ENCODE results near the gene C8B.

C8B gene

GRCh38 chr1:56920591-56921001, 45.2 kb downstream of the C8B start:
- Histone ChIP-seq H3K4me1 (ENCODE audit: control insufficient read depth, insufficient read depth, low read length, poor library complexity, severe bottlenecking) (no peaks in the 10 kb centered on the region), H3K9me3 (ENCODE audit: control insufficient read depth, low read length) (peaks cover 5% of the 10 kb centered on the region), H3K27ac (ENCODE audit: low read depth, low read length, severe bottlenecking) (no peak overlapping the region), H3K36me3 (ENCODE audit: control insufficient read depth, insufficient read depth, low read length) (no peaks in the 10 kb centered on the region), H3K4me3 (ENCODE audit: extremely low read depth, insufficient read depth, low read length, poor library complexity, severe bottlenecking) (no peak overlapping the region)
- WGBS, 2 experiments (ENCODE audit: insufficient coverage in 2 of 2) = no CpG with 5 or more reads among the region's 2 CpGs

GRCh38 chr1:56917356-56917755, 48.5 kb downstream of the C8B start:
- Histone ChIP-seq H3K9me3 (ENCODE audit: control insufficient read depth, low read length) (peaks cover 1% of the 10 kb centered on the region), H3K27ac (ENCODE audit: low read depth, low read length, severe bottlenecking) (no peak overlapping the region), H3K4me1 (ENCODE audit: control insufficient read depth, insufficient read depth, low read length, poor library complexity, severe bottlenecking) (no peaks in the 10 kb centered on the region), H3K4me3 (ENCODE audit: extremely low read depth, insufficient read depth, low read length, poor library complexity, severe bottlenecking) (no peak overlapping the region), H3K36me3 (ENCODE audit: control insufficient read depth, insufficient read depth, low read length) (no peaks in the 10 kb centered on the region)
- WGBS, 2 experiments (ENCODE audit: insufficient coverage in 2 of 2) = 79 to 82% methylated on average over 4 to 5 of the region's 5 CpGs

GRCh38 chr1:56916630-56917029, 49.2 kb downstream of the C8B start:
- no peaks in the 10 kb centered on the region for H3K36me3 ChIP-seq (ENCODE audit: control insufficient read depth, insufficient read depth, low read length)
- 86 to 90% methylated on average over 2 to 3 of the region's 3 CpGs for WGBS, 2 experiments (ENCODE audit: insufficient coverage in 2 of 2)
- H3K4me3 ChIP-seq (ENCODE audit: extremely low read depth, insufficient read depth, low read length, poor library complexity, severe bottlenecking) = no peak overlapping the region

GRCh38 chr1:56915960-56916359, 49.9 kb downstream of the C8B start:
- 87 to 91% methylated on average over 3 to 4 of the region's 4 CpGs for WGBS, 2 experiments (ENCODE audit: insufficient coverage in 2 of 2)
- H3K36me3 ChIP-seq (ENCODE audit: control insufficient read depth, insufficient read depth, low read length) = no peaks in the 10 kb centered on the region
- H3K4me1 ChIP-seq (ENCODE audit: control insufficient read depth, insufficient read depth, low read length, poor library complexity, severe bottlenecking) = peaks cover 5% of the 10 kb centered on the region
- H3K9me3 ChIP-seq (ENCODE audit: control insufficient read depth, low read length) = no peaks in the 10 kb centered on the region
- no peak overlapping the region for H3K27ac ChIP-seq (ENCODE audit: low read depth, low read length, severe bottlenecking)
- no peak overlapping the region for H3K4me3 ChIP-seq (ENCODE audit: extremely low read depth, insufficient read depth, low read length, poor library complexity, severe bottlenecking)

More at GRCh38 chr1:56916630-56917029, 49.2 kb downstream of the C8B start:
- no peaks in the 10 kb centered on the region for H3K9me3 ChIP-seq (ENCODE audit: control insufficient read depth, low read length)
- H3K27ac ChIP-seq (ENCODE audit: low read depth, low read length, severe bottlenecking) = no peak overlapping the region
- peaks cover 2% of the 10 kb centered on the region for H3K4me1 ChIP-seq (ENCODE audit: control insufficient read depth, insufficient read depth, low read length, poor library complexity, severe bottlenecking)

GRCh38 chr1:56912325-56912724, 53.5 kb downstream of the C8B start:
- H3K4me1 ChIP-seq (ENCODE audit: control insufficient read depth, insufficient read depth, low read length, poor library complexity, severe bottlenecking) = peaks cover 11% of the 10 kb centered on the region
- no peaks in the 10 kb centered on the region for H3K36me3 ChIP-seq (ENCODE audit: control insufficient read depth, insufficient read depth, low read length)
- no peak overlapping the region for H3K27ac ChIP-seq (ENCODE audit: low read depth, low read length, severe bottlenecking)
- H3K9me3 ChIP-seq (ENCODE audit: control insufficient read depth, low read length) = no peaks in the 10 kb centered on the region
- H3K4me3 ChIP-seq (ENCODE audit: extremely low read depth, insufficient read depth, low read length, poor library complexity, severe bottlenecking) = no peak overlapping the region
- 92% methylated on average over 11 to 12 of the region's 12 CpGs for whole genome bisulfite sequencing, 2 experiments (ENCODE audit: insufficient coverage in 2 of 2)

- peaks cover 11% of the 10 kb centered on the region for H3K4me1 ChIP-seq (ENCODE audit: control insufficient read depth, insufficient read depth, low read length, poor library complexity, severe bottlenecking)
- H3K36me3 ChIP-seq (ENCODE audit: control insufficient read depth, insufficient read depth, low read length) = no peaks in the 10 kb centered on the region
- 87 to 98% methylated on average over 5 of the region's 7 CpGs for WGBS, 2 experiments (ENCODE audit: insufficient coverage in 2 of 2)
- H3K27ac ChIP-seq (ENCODE audit: low read depth, low read length, severe bottlenecking) = no peak overlapping the region
- H3K9me3 ChIP-seq (ENCODE audit: control insufficient read depth, low read length) = no peaks in the 10 kb centered on the region
- no peak overlapping the region for H3K4me3 ChIP-seq (ENCODE audit: extremely low read depth, insufficient read depth, low read length, poor library complexity, severe bottlenecking)
Observed at GRCh38 chr1:56911098-56911938, 54.5 kb downstream of the C8B start.

GRCh38 chr1:56910441-56910985, 55.3 kb downstream of the C8B start:
- H3K4me1 ChIP-seq (ENCODE audit: control insufficient read depth, insufficient read depth, low read length, poor library complexity, severe bottlenecking) = peaks cover 11% of the 10 kb centered on the region
- WGBS, 2 experiments (ENCODE audit: insufficient coverage in 2 of 2) = 98% methylated on average over 4 of the region's 4 CpGs
- H3K36me3 ChIP-seq (ENCODE audit: control insufficient read depth, insufficient read depth, low read length) = no peaks in the 10 kb centered on the region
- no peak overlapping the region for H3K27ac ChIP-seq (ENCODE audit: low read depth, low read length, severe bottlenecking)
- H3K4me3 ChIP-seq (ENCODE audit: extremely low read depth, insufficient read depth, low read length, poor library complexity, severe bottlenecking) = no peak overlapping the region
- no peaks in the 10 kb centered on the region for H3K9me3 ChIP-seq (ENCODE audit: control insufficient read depth, low read length)

- H3K9me3 ChIP-seq (ENCODE audit: control insufficient read depth, low read length) = no peaks in the 10 kb centered on the region
- H3K4me3 ChIP-seq (ENCODE audit: extremely low read depth, insufficient read depth, low read length, poor library complexity, severe bottlenecking) = no peak overlapping the region
- H3K27ac ChIP-seq (ENCODE audit: low read depth, low read length, severe bottlenecking) = no peak overlapping the region
- WGBS, 2 experiments (ENCODE audit: insufficient coverage in 2 of 2) = no CpG with 5 or more reads among the region's 1 CpG
- H3K36me3 ChIP-seq (ENCODE audit: control insufficient read depth, insufficient read depth, low read length) = no peaks in the 10 kb centered on the region
- peaks cover 11% of the 10 kb centered on the region for H3K4me1 ChIP-seq (ENCODE audit: control insufficient read depth, insufficient read depth, low read length, poor library complexity, severe bottlenecking)
Observed at GRCh38 chr1:56908619-56909221, 57.1 kb downstream of the C8B start.

- 90% methylated on average over 1 of the region's 3 CpGs; no CpG with 5 or more reads in 1 of the 2 experiments for WGBS, 2 experiments (ENCODE audit: insufficient coverage in 2 of 2)
- no peak overlapping the region for H3K27ac ChIP-seq (ENCODE audit: low read depth, low read length, severe bottlenecking)
- no peaks in the 10 kb centered on the region for H3K36me3 ChIP-seq (ENCODE audit: control insufficient read depth, insufficient read depth, low read length)
- H3K4me1 ChIP-seq (ENCODE audit: control insufficient read depth, insufficient read depth, low read length, poor library complexity, severe bottlenecking) = peaks cover 3% of the 10 kb centered on the region
- no peak overlapping the region for H3K4me3 ChIP-seq (ENCODE audit: extremely low read depth, insufficient read depth, low read length, poor library complexity, severe bottlenecking)
- no peaks in the 10 kb centered on the region for H3K9me3 ChIP-seq (ENCODE audit: control insufficient read depth, low read length)
Observed at GRCh38 chr1:56905667-56906066, 60.1 kb downstream of the C8B start.

GRCh38 chr1:56904663-56905397, 61.0 kb downstream of the C8B start:
- Histone ChIP-seq H3K9me3 (ENCODE audit: control insufficient read depth, low read length) (no peaks in the 10 kb centered on the region), H3K4me3 (ENCODE audit: extremely low read depth, insufficient read depth, low read length, poor library complexity, severe bottlenecking) (no peak overlapping the region), H3K4me1 (ENCODE audit: control insufficient read depth, insufficient read depth, low read length, poor library complexity, severe bottlenecking) (no peaks in the 10 kb centered on the region), H3K36me3 (ENCODE audit: control insufficient read depth, insufficient read depth, low read length) (no peaks in the 10 kb centered on the region), H3K27ac (ENCODE audit: low read depth, low read length, severe bottlenecking) (no peak overlapping the region)
- 43 to 81% methylated on average over 1 to 2 of the region's 2 CpGs for WGBS, 2 experiments (ENCODE audit: insufficient coverage in 2 of 2)

Data from mesodermal cell (in vitro differentiated cells).